Measurements from ENCODE around the gene TMEM130. TPM values are rescaled to one million over a fixed set of nuclear protein-coding genes. Genes with fewer than 3 reads are reported as not detected.

The TMEM130 gene
- total and polyA plus RNA-seq, 4 donors, result 0.34 to 1.5 (median 0.60) TPM

DNA sequence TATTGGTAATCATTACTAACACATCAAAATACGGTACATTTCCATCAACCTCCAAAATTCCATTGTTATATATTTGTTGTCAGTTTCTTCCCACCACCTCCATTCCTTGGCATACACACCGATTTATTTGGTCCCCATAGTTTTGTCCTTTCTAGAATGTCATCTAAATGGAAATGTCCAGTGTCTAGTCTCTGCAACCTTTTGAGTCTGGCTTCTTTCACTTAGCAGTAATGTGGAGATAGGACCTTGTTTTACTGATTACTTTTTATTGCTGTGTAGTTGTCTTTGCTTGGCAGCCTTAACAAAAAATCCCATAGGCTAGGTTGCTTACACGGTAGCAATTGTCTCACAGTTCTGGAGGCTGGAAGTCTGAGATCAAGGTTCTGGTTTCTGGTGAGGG lies 31.0 kb upstream of the TMEM130 start:
- ATAC-seq (ENCODE audit: insufficient read depth, low FRiP score) (no peak), DNase-seq (no peak)
- Histone ChIP-seq H3K27me3 (ENCODE audit: control insufficient read depth in 3 of 3, insufficient read depth in 3 of 3, low read length in 2 of 3) (no peaks in the 10 kb centered on the region), H3K36me3 (ENCODE audit: control insufficient read depth in 4 of 4, insufficient read depth in 4 of 4, low read length in 4 of 4) (peaks cover 41 to 71% (median 52%) of the 10 kb centered on the region in 4 donors), H3K27ac (ENCODE audit: low read depth in 1 of 2, low read length in 1 of 2) (no peak overlapping the region), H3K9me3 (ENCODE audit: control insufficient read depth in 4 of 4, insufficient read depth in 3 of 4, low read length in 3 of 4) (no peaks in the 10 kb centered on the region), H3K9ac (ENCODE audit: insufficient read depth in 1 of 2, low read length in 2 of 2) (no peak overlapping the region), H3K4me1 (ENCODE audit: control insufficient read depth in 5 of 5, insufficient read depth in 5 of 5, low read length in 5 of 5) (no peaks in the 10 kb centered on the region), H3K4me3 (no peak overlapping the region)
- no peak for TF ChIP-seq CTCF (IDR thresholded peaks at IDR 0.05; ENCODE audit: control extremely low read depth, extremely low read depth)
- WGBS, 2 donors, result 93 to 95% methylated on average over 3 of the region's 3 CpGs

- DNase-seq, result no peak
- no peak for ATAC-seq (ENCODE audit: insufficient read depth, low FRiP score)
- no peak for TF ChIP-seq CTCF (IDR thresholded peaks at IDR 0.05; ENCODE audit: control extremely low read depth, extremely low read depth)
- Histone ChIP-seq H3K36me3 (ENCODE audit: control insufficient read depth in 4 of 4, insufficient read depth in 4 of 4, low read length in 4 of 4) (peaks cover 31 to 65% (median 46%) of the 10 kb centered on the region in 4 donors), H3K27me3 (ENCODE audit: control insufficient read depth in 3 of 3, insufficient read depth in 3 of 3, low read length in 2 of 3) (no peaks in the 10 kb centered on the region), H3K9me3 (ENCODE audit: control insufficient read depth in 4 of 4, insufficient read depth in 3 of 4, low read length in 3 of 4) (no peaks in the 10 kb centered on the region), H3K9ac (ENCODE audit: insufficient read depth in 1 of 2, low read length in 2 of 2) (no peak overlapping the region), H3K4me1 (ENCODE audit: control insufficient read depth in 5 of 5, insufficient read depth in 5 of 5, low read length in 5 of 5) (no peaks in the 10 kb centered on the region), H3K4me3 (no peak overlapping the region), H3K27ac (ENCODE audit: low read depth in 1 of 2, low read length in 1 of 2) (no peak overlapping the region)
- 95 to 98% methylated on average over 7 of the region's 7 CpGs for WGBS, 2 donors
Measured at GRCh38 chr7:98899816-98900215, 30.0 kb upstream of the TMEM130 start.

- no peak for TF ChIP-seq CTCF (IDR thresholded peaks at IDR 0.05; ENCODE audit: control extremely low read depth, extremely low read depth)
- H3K4me1 ChIP-seq (ENCODE audit: control insufficient read depth in 5 of 5, insufficient read depth in 5 of 5, low read length in 5 of 5), result no peaks in the 10 kb centered on the region
Measured at GRCh38 chr7:98892609-98893008, 22.8 kb upstream of the TMEM130 start.

GRCh38 chr7:98887038-98887437 lies 17.2 kb upstream of the TMEM130 start:
- Histone ChIP-seq H3K27me3 (ENCODE audit: control insufficient read depth in 3 of 3, insufficient read depth in 3 of 3, low read length in 2 of 3) (no peaks in the 10 kb centered on the region), H3K4me3 (no peak overlapping the region), H3K36me3 (ENCODE audit: control insufficient read depth in 4 of 4, insufficient read depth in 4 of 4, low read length in 4 of 4) (peaks cover 6 to 27% (median 25%) of the 10 kb centered on the region in 4 donors), H3K9ac (ENCODE audit: insufficient read depth in 1 of 2, low read length in 2 of 2) (no peak overlapping the region), H3K4me1 (ENCODE audit: control insufficient read depth in 5 of 5, insufficient read depth in 5 of 5, low read length in 5 of 5) (no peaks in the 10 kb centered on the region), H3K9me3 (ENCODE audit: control insufficient read depth in 4 of 4, insufficient read depth in 3 of 4, low read length in 3 of 4) (no peaks in the 10 kb centered on the region), H3K27ac (ENCODE audit: low read depth in 1 of 2, low read length in 1 of 2) (no peak overlapping the region)
- ATAC-seq (ENCODE audit: insufficient read depth, low FRiP score) (no peak), DNase-seq (no peak)
- TF ChIP-seq CTCF (IDR thresholded peaks at IDR 0.05; ENCODE audit: control extremely low read depth, extremely low read depth), result no peak

More at GRCh38 chr7:98892609-98893008, 22.8 kb upstream of the TMEM130 start:
- H3K36me3 ChIP-seq (ENCODE audit: control insufficient read depth in 4 of 4, insufficient read depth in 4 of 4, low read length in 4 of 4), result peaks cover 7 to 41% (median 24%) of the 10 kb centered on the region in 4 donors
- WGBS, 2 donors, result 97 to 99% methylated on average over 7 of the region's 7 CpGs
- H3K27me3 ChIP-seq (ENCODE audit: control insufficient read depth in 3 of 3, insufficient read depth in 3 of 3, low read length in 2 of 3), result no peaks in the 10 kb centered on the region
- no peaks in the 10 kb centered on the region for H3K9me3 ChIP-seq (ENCODE audit: control insufficient read depth in 4 of 4, insufficient read depth in 3 of 4, low read length in 3 of 4)
- no peak overlapping the region for H3K9ac ChIP-seq (ENCODE audit: insufficient read depth in 1 of 2, low read length in 2 of 2)
- H3K4me3 ChIP-seq, result no peak overlapping the region
- H3K27ac ChIP-seq (ENCODE audit: low read depth in 1 of 2, low read length in 1 of 2), result no peak overlapping the region
- ATAC-seq (ENCODE audit: insufficient read depth, low FRiP score) (no peak), DNase-seq (no peak)
